HG03045 (cell line): Measurements from ENCODE around the gene P2RX1.

Experiments used
- ATAC-seq: cut with Tn5 transposase; IDR thresholded peaks from one replicate; pipeline ENCODE4 v1.9.1; 2021; ENCODE audit warnings: mild to moderate bottlenecking, moderate library complexity; ENCODE audit not compliant: unreplicated experiment

Gene P2RX1

DNA sequence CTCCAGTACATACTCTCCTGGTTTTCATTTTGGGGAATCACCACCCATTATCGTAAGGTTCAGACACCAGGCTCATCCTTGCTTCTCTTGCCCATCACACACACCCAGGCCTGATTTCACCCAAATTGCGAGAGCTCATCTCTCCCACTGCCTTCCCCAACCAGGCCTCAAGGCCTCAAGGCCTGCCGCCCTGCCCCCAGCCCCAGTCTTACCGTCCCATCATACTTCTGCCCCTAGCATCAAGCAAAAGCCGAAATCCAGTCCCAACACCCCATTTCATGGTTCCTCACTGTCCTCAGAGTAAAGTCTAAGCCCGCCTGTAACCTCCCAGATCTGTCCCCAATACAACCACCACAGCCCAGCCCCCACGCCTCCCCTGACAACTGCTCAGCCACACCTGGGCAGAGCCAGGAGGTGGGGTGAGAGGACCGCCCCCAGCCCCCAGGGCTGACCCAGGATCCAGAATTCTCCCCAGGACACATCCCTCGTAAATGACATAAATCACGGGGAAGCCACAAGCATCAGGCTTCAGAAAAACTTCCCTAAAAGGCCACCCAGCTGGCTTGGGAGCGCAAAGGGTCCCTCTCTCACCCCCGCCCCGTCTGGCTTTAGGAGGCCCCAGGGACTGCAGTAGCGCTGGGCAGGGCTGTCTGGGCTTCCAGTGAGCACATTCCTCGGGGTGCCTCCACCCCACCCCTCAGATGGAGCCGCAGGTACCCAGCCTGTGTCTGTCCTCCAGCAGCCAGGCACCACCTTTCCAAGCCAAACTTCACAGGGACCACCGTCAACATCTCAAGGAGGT, 9.6 kb upstream of the P2RX1 start:
- no peak for ATAC-seq

DNA sequence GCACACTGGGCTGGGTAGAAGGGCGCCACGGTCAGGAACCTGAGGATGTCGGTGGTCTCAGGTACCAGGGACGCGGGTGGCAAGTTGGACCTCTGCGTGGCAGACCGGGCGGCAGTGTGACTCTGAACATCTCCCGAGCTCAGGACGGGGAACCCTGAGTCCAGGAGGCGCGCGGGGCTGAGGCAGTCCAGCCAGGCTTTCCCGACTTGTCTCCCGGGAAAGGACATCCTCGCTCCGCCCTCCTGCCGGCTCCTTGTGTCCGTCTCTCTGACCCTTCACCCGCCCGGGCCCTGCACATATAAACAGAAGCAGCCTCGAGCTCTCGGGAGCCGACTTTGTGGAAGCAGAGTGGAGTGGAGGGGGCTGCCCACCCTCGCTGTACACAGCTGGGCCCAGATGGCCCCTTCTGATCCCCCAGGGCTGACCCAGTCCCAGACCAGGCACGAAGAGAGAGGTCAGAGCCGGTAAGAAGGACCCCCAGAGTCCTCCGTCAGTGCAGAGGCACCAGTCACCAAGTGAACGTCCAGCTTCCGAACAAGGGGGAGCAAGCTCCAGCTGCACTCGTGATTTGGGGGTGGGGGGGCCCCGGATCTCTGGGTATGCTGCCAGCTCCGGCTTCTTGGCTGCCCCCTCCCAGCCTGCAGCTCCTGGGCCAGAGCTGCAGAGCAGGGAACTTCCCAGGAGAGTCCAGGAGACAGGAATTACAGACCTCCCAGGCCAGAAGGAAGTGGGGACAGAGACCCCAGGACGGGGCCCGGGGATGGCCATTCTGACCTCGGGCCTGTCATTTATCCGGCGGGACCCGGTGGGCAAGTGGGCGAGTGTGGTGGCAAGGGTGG, 8.5 kb upstream of the P2RX1 start:
- no peak for ATAC-seq

- no peak for ATAC-seq
These were observed 7.4 kb upstream of the P2RX1 start for GRCh38 chr17:3923466-3924190.

DNA sequence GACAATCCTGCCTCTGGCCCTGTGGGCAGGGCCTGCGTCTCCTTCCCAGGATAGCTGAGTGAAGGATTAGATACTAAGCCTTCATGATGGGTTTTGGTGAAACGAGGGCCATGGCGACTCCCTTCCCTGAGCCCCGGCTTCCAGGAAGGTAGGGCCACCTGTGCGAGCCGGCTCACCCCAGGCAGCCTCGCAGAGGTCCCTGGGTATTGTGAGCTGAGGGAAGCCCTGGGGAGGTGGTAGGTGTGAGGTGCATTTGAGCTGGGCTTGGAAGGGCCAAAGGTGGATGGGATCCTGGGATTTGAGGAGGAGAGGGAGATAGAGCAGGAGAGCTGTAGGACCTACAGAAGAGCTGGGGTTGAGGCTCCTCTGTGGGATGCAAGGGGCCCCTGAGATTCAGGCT, 6.5 kb upstream of the P2RX1 start:
- no peak for ATAC-seq

GRCh38 chr17:3921502-3922319, 5.4 kb upstream of the P2RX1 start:
- ATAC-seq = no peak

DNA sequence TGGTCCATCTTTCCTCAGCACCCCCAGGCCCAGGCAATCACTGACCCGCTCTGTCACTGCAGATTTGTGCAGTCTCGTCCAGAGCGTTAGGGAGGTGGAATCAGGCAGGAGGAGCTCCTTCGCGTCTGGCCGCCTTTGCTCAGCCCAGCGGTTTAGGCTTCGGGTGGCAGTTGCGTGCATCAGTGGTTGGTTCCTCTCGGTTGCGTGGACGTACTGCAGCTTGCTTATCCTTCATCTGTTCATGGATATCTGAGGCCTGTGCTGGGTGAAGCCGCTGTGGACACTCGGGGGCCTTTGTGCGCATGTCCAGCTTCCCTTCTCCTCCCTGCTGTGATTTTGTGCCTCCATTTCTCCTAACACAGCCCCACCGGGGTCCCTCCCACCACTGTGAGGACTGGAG, 4.7 kb upstream of the P2RX1 start:
- ATAC-seq = no peak

GRCh38 chr17:3919123-3919624, 2.9 kb upstream of the P2RX1 start:
- ATAC-seq = no peak

- no peak for ATAC-seq
These were observed 2.3 kb upstream of the P2RX1 start for GRCh38 chr17:3918372-3919122.

DNA sequence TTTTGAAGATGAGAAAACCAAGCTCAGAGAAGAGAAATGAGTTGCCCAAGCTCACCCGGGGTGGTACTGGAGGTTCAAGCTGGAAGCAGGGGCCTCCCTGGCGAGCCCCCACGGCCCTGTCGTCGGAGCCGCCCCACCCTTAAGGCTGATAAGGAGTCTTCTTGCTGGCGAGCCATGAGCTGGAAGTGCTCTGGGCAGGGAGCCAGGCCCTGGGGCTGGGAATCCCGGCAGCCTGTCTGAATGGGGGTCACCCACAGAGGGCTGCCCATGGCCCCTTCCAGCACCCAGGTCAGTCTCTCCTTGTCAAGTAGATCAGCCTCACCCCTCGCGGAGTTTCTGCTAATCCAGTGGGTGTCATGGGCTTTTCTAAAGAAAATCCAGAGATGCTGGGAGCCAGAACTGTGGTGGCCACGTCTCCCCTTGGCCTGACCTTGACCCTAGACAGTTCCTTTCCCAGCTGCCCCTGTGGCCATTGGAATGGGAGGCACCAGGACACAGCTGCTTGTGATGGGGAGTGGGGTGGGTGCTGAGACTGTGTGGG, 1.2 kb upstream of the P2RX1 start:
- no peak for ATAC-seq

- no peak for ATAC-seq
These were observed 560 bp upstream of the P2RX1 start for GRCh38 chr17:3916825-3917224.

DNA sequence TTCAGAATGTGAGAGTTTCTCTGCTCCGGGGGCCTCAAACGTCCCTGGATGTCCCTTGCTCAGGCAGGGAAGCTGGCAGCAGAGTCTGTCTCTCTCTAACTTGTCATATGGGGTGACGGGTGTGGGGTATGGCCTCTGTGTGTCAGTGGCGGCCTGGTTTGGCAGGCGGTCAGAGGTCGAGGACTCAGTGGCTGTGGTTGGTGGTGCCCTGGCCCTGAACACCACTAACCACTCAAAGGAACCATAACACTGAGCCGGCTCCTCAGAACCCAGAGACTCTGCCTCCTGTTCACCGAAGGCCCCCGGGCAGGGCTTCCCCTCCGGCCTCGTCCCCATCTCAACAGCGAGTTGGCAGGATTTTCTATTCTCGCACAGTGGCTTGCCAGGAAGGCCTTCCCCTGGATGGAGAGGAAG, 677 bp downstream of the P2RX1 start:
- no peak for ATAC-seq

DNA sequence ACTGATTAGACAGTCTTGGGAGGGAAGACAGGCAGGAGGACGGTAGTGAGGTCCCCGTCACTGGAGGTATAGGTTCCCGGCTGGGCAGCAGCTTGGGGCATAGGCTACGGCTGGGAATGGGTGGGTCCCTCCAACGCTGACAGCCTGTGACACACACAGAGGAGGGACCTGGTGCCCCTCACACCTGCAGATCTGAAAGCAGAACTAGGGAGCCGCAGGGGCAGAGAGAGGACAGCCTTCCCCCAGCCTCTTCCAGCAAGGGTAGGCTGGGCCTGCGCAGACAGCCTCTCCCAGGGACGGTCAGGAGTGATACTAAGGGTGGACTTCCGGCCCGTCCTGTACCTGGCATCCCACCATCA, 2.0 kb downstream of the P2RX1 start:
- ATAC-seq = peak; percentile 52

DNA sequence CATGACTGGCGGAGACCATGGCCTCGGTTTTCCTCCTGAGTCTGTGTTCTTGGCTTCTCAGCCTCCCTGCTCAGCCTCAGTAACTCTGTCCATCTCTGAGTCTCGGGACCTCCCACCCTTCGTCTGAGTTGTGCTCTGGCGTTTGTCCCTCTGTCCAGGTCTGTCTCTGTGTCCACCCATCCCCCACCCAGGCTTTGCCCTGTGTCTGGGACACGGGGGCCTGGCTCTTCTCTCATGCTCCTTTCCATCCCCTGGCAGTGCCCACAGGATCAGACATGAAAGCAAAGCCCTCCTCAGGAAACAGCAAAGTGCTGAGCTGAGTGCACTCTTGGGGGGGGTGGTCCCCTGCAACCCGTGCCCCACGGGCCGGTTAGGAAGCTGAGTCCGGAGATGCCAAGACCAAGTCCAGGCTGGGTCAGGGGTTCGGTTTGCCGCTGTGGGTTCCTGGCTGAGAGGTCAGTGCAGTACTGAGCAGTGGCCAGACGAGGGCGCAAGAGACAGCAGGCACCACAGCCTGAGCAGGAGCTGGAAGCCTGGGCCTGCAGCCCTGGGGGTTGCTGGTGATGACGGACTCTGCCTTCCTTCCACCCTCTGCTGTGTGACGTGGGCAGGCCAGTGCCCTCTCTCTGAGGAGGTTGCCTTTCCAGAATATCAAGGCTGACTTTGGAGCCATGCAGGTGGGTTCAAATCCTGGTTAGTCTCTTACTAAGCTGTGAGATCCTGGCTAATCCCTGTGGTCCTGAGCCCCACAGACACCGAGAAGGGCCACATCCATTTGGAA, 2.5 kb downstream of the P2RX1 start:
- peak; percentile 42 for ATAC-seq

GRCh38 chr17:3912827-3913226, 3.4 kb downstream of the P2RX1 start:
- ATAC-seq = no peak

- peak; percentile 59 for ATAC-seq
These were observed 4.8 kb downstream of the P2RX1 start for GRCh38 chr17:3911271-3912053.

DNA sequence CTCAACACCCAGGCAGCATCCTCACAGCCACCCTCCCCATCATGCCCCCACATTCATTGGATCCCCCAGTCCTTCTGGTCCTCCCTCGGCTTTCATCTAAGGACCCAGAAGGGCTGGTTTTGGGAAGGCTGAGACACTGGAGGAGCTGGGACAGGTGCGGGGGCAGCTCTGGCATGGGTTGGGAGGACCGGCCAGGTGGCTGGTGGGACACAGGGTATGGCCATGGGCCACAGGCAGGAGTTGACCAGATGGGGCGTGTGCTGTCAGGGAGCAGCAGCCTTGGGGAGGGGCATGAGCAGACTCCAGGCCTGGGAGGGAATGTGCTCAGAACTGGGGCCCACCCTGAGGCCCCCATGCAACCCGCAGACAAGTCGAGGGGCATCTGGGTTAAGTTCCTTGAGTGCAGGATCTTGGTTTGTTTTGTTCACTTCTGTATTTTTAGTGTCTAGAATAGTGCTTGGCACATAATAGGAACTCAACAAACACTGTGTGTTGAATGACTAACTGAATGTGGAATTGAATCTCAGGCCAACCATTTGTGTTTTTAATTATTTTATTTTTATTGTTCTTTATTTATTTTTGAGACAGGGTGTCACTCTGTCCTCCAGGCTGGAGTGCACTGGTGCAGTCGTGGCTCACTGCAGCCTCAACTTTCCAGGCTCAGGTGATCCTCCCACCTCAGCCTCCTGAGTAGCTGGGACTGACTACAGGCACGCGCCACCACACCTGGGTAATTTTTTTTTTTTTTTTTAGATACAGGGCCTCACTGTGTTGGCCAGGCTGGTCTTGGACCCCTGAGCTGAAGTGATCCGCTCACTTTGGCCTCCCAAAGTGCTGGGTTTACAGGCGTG, 5.6 kb downstream of the P2RX1 start:
- ATAC-seq = no peak

GRCh38 chr17:3909257-3909656, 7.0 kb downstream of the P2RX1 start:
- no peak for ATAC-seq
